ENCODE data around the gene MRTFA.
"Not testable (repeated sequence)": the region's sequence is repeated elsewhere in the genome, so short reads cannot be mapped to it uniquely, and the experiment has no call there.

The MRTFA gene

DNA sequence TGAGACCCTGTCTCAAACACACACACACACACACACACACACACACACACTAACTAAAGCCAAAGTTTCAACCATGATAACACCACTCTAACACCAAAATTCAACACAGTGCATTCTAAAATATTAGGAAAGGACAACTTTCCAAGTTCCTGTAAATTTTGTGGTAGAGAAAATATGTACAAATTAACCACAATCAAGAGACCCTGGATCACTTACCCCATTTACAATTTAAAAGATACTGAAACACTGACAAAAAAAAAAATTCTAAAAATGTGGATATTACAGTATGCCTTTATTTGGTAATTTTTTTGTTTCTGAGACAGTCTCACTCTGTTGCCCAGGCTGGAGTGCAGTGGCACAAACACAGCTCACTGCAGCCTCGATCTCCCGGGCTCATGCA lies 9.7 kb downstream of the MRTFA start:
- TF ChIP-seq, protein P1, sequence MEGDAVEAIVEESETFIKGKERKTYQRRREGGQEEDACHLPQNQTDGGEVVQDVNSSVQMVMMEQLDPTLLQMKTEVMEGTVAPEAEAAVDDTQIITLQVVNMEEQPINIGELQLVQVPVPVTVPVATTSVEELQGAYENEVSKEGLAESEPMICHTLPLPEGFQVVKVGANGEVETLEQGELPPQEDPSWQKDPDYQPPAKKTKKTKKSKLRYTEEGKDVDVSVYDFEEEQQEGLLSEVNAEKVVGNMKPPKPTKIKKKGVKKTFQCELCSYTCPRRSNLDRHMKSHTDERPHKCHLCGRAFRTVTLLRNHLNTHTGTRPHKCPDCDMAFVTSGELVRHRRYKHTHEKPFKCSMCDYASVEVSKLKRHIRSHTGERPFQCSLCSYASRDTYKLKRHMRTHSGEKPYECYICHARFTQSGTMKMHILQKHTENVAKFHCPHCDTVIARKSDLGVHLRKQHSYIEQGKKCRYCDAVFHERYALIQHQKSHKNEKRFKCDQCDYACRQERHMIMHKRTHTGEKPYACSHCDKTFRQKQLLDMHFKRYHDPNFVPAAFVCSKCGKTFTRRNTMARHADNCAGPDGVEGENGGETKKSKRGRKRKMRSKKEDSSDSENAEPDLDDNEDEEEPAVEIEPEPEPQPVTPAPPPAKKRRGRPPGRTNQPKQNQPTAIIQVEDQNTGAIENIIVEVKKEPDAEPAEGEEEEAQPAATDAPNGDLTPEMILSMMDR (IDR thresholded peaks at IDR 0.05; ENCODE audit: extremely low read depth, missing control alignments), result no peak
- no peak for DNase-seq (ENCODE audit: low spot score)

DNA sequence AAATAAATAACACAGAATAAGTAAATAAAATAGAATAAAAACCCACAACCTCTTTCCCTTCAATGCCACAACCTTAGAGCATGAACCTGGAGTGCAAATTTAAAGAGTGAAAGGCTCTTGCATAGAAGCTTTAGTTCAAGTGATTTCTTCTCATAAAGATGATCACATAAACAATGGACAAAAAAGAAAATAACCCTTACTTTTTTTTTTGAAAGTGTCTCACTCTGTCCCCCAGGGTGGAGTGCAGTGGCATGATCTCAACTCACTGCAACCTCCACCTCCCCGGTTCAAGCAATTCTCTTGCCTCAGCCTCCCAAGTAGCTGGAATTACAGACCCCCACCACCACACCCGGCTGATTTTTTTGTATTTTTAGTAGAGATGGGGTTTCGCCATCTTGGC lies 10.7 kb downstream of the MRTFA start:
- not testable (repeated sequence) for DNase-seq (ENCODE audit: low spot score)

DNA sequence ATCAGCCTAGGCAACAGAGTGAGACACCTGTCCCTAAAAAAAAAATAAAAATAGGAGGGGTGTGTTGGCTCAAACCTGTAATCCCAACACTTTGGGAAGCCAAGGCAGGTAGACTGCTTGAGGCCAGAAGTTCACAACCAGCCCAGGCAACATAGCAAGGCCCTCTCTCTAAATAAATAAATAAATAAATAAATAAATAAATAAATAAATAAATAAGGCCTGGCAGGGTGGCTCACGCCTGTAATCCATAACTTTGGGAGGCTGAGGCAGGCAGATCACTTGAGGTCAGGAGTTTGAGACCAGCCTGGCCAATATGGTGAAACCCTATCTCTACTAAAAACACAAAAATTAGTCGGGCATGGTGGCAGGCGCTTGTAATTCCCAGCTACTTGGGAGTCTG lies 11.2 kb downstream of the MRTFA start:
- not testable (repeated sequence) for DNase-seq (ENCODE audit: low spot score)

DNA sequence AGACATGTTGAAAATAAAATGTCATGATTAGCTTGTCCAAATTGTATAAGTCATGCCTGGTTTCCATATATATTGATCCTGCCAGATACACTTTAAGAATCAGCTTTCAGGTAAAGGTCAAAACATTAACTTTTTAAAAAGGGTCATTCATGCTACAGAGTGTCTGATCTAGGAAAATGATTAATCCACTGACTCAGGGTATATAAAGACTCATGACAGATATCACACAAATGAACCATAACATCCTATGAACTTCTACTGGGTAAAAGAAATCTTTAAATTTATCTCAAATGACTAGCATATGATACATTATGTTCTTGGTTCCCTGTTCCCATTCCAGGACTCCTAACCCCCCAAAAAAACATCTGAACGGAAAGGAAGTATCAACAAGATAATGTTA lies 11.7 kb downstream of the MRTFA start:
- no peak for DNase-seq (ENCODE audit: low spot score)
- TF ChIP-seq, protein P1 (IDR thresholded peaks at IDR 0.05; ENCODE audit: extremely low read depth, missing control alignments), result no peak

DNA sequence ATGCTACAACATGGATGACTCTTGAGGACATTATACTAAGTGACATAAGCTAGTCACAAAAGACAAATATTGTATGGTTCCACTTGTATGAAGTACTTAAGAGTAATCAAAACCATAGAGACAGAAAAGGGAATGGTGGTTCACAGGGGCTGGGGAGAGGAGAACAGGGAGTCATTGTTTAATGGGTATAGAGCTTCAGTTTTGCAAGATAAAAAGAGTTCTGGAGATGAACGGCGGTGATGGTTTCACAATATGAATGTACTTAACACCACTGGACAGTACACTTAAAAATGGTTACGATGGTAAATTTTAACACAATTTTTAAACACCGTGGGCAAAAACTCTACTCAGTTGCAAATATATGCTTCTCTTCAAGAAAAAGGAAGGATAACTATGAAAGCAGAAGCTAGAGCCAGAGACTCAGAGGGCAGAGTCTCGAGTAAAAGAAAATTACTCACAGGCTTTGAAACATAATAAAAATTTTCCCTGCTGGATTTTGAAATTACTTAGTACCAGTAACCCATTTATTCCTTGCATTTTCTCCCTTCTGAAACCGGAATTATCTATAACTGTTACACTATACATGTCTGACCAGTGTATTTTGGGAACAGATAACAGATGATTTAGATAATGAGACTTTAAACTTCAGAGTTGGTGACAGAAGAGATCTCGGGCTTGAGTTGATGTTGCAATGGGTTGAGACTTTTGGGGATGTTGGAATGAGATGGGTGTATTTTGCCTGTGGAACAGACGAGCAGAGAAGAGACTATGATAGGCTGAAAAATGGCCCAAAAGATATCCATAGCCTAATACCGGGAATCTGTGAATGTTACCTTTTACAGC lies 15.0 kb downstream of the MRTFA start:
- DNase-seq (ENCODE audit: low spot score), result no peak
- TF ChIP-seq, protein P1 (IDR thresholded peaks at IDR 0.05; ENCODE audit: extremely low read depth, missing control alignments), result no peak

DNA sequence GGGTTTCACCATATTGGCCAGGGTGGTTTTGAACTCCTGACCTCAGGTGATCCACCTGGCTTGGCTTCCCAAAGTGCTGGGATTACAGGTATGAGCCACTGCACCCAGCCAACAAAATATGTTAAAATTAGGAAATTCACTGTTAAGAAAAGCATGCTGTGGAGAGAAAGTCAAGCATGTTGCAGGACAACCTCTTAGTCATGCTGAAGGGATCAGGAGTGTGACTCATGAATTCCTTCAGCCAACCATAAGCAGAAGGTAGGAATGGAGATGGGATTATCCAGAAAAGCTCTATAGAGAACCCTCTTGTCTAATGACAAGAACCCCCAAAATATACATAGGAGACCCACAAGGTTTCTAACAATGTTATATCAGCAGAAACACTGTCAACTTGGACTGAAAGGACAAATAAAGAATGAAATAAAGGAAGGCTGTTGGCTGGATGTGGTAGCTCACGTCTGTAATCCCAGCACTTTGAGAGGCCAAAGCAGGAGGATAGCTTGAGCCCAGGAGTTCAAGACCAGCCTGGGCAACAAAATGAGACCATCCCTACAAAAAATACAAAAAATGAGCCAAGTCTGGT lies 16.0 kb downstream of the MRTFA start:
- no peak for DNase-seq (ENCODE audit: low spot score)
- TF ChIP-seq, protein P1 (IDR thresholded peaks at IDR 0.05; ENCODE audit: extremely low read depth, missing control alignments), result no peak

DNA sequence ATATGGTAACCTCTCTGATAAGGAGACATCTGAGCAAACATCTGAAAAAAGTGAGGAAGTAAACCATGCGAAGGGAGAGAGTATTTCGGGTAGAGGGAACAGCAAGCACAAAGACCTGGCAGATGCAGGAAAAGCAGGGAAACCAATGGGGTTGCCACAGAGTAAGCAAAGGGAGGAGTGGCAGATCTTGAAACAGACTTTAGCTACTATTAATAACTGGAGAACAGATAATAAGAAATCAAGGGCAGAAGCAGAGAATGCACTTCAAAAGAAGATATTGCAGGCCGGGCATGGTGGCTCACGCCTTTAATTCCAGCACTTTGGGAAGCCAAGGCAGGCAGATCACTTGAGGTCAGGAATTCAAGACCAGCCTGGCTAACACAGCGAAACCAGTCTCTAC lies 18.1 kb downstream of the MRTFA start:
- TF ChIP-seq, protein P1 (IDR thresholded peaks at IDR 0.05; ENCODE audit: extremely low read depth, missing control alignments), result no peak
- no peak for DNase-seq (ENCODE audit: low spot score)

DNA sequence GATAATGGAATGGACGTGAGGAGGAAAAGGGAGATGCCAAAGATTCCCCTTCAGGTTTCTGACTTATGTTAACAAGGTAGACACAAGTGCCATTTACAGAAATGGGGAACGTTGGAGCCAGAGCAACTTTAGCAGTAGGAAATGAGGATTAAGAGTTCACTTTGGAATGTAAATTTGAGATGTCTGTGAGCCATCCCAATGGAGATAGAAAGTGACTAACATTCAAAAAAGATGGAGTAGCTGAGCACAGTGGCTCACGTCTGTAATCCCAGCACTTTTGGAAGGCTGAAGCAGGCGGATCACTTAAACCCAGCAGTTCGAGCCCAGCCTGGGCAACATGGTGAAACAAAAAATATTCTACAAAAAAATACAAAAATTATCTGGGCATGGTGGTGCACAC lies 19.9 kb downstream of the MRTFA start:
- TF ChIP-seq, protein P1 (IDR thresholded peaks at IDR 0.05; ENCODE audit: extremely low read depth, missing control alignments), result no peak

More for the DNA sequence above, 19.9 kb downstream of the MRTFA start:
- no peak for DNase-seq (ENCODE audit: low spot score)

Data from GM20000 (cell line).